GM12864 (cell line): ENCODE data around the gene SULT1E1.

Experiments used
- DNase-seq: peaks from one replicate; pipeline ENCODE4 v3.0.0-alpha.2; 2011; ENCODE audit warnings: low read depth
- H3K4me3 ChIP-seq: 2 replicates; pipeline ENCODE4 v1.5.1; 2011; ENCODE audit warnings: mild to moderate bottlenecking, low read depth, low read length, control low read depth
- TF ChIP-seq, protein P1 (sequence below): IDR thresholded peaks from 2 replicates; pipeline ENCODE4 v1.5.1; 2011; ENCODE audit warnings: low read depth, mild to moderate bottlenecking, moderate library complexity, low read length, control low read depth, inconsistent platforms; ENCODE audit errors: missing control alignments

SULT1E1 gene

DNA sequence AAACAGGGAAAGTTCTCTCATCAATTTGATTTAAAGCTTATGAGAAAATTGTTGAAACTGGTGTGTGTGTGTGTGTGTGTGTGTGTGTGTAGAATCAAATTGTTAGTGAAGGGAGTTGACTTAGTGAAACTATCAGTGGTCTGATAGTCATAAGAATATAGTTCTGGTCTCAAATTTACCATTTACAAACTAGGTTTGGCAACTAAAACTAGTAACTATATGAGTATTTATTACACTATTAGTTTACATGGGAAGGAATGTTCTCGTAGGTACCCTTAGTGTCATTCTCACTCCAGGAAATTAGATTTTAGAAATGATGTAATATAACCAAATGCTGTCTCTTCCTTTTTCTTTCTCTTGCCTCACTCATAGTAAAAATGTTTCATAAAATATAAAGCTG, 11.9 kb downstream of the SULT1E1 start:
- H3K4me3 ChIP-seq = no peak overlapping the region
- TF ChIP-seq, protein P1, sequence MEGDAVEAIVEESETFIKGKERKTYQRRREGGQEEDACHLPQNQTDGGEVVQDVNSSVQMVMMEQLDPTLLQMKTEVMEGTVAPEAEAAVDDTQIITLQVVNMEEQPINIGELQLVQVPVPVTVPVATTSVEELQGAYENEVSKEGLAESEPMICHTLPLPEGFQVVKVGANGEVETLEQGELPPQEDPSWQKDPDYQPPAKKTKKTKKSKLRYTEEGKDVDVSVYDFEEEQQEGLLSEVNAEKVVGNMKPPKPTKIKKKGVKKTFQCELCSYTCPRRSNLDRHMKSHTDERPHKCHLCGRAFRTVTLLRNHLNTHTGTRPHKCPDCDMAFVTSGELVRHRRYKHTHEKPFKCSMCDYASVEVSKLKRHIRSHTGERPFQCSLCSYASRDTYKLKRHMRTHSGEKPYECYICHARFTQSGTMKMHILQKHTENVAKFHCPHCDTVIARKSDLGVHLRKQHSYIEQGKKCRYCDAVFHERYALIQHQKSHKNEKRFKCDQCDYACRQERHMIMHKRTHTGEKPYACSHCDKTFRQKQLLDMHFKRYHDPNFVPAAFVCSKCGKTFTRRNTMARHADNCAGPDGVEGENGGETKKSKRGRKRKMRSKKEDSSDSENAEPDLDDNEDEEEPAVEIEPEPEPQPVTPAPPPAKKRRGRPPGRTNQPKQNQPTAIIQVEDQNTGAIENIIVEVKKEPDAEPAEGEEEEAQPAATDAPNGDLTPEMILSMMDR = no peak
- no peak for DNase-seq

DNA sequence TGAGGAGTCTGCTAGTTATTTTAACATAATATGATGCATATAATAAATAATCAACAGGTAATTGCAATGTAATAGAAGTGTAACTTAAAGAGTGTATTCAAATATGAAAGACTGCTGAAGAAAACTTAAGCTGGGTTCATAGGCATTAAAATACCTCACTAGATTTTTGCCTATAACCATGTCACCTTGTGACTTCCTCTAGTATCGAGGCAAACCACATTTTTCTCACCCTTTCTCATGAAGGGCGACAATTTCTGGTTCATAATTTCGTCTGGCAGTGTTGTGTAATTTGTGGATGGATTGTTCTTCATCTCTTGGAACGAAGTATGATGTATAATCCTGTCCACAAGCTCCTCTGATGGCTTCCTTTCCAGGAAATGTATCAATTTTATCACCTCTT, 16.0 kb downstream of the SULT1E1 start:
- no peak overlapping the region for H3K4me3 ChIP-seq
- TF ChIP-seq, protein P1 = no peak
- DNase-seq = no peak

DNA sequence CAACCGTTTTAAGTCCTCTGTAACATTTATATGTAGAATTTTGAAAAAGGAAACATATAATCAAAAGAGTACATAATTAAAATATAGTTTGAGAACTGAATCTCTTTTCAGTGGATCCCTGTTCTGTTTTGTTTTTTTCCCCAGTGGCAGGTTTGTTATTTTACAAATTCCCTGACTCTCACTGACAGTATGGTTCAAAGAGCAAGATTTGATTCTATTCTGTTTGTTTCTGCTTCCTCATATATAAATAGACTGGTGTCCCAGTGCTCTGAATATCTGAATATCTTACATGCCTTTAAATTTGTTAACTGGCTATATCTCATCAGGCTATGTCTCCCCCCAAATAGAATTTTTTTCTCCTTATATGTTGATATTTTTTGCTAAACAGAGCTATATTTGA, 16.6 kb downstream of the SULT1E1 start:
- H3K4me3 ChIP-seq = no peak overlapping the region
- no peak for DNase-seq
- TF ChIP-seq, protein P1 = no peak

DNA sequence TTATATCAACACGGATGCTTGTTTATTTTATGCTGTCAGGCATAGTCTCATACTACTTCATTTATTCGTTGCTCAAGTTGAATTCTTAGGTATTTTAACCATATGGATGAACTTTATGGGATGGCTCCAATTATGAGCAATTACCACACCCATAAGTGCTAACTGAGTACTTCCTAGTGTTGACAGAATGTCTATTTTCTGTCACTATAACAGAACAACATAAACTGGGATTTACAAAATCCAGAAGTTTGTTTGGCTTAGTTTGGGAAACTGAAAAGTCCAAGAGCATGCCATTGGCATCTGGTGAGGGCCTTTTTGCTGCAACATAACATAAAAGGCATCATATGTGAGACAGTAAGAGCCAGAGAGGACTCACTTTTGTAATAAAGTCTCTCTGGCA, 21.0 kb downstream of the SULT1E1 start:
- no peak for DNase-seq
- H3K4me3 ChIP-seq = no peak overlapping the region
- TF ChIP-seq, protein P1 = no peak

DNA sequence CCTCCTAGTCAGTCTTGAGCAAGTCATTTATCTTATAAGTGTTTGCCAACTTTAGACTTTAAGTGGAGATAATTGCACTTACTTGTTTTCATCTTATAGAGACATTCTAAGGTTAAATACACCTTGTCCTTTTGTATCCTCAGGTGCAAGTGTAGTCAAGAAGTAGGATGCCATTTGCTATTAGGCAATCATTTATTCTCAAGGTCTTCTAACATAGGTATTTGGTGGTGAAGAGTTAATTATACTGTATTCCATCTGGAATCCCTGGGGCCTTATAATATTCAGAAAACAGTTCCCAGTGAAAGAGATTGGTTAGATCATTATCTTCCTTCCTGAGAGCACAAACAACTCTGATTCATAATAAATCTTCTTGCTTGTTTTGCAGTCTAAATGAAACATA, 23.7 kb downstream of the SULT1E1 start:
- no peak for DNase-seq
- no peak overlapping the region for H3K4me3 ChIP-seq
- TF ChIP-seq, protein P1 = no peak

DNA sequence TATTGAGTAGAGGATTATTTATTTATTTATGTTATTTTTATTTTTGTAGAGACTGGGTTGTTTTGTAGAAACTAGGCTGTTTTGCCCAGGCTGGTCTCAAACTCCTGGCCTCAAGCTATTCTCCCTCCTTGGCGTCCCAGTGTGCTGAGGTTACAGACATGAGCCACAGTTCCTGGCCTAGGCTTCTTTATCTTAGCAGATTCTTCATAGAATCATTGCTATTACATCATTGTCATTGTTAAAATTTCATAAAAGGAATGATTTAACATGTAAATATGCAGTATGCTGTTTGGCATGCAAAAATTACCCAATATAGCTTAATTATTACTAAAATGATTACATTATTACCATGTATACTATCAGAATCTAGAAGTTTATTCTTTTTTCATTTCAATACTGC, 24.2 kb downstream of the SULT1E1 start:
- no peak overlapping the region for H3K4me3 ChIP-seq
- no peak for DNase-seq
- TF ChIP-seq, protein P1 = no peak

DNA sequence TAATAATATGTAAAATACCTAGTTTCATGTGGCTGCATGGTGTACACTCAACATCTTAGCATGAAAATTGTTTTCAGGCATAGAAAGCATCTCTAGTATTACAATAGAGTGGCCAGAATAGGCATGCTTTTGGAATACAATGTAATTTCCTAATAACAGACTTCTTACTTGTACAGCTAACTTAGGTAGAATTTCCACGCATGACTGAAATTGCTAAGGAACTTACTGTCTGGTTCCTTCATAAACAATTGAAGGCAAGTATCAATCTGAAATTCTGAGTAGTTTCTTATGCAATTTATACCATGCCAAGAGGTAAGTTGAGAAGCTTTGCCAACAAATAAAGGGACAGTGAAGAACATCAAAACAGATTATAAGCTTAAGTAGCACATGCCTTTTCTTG, 26.7 kb downstream of the SULT1E1 start:
- no peak overlapping the region for H3K4me3 ChIP-seq
- TF ChIP-seq, protein P1 = no peak
- DNase-seq = no peak
